BLaER1 (cell line): ENCODE measurements around the gene GPR107.

Experiments
- H3K27ac ChIP-seq: shearing (Covaris generic); formaldehyde crosslinking; 2 replicates; pipeline ENCODE4 v1.8.1; 2022
- H3K27me3 ChIP-seq: shearing (Covaris generic); formaldehyde crosslinking; 2 replicates; pipeline ENCODE4 v1.8.1; 2022
- H3K36me3 ChIP-seq: shearing (Covaris generic); formaldehyde crosslinking; 2 replicates; pipeline ENCODE4 v1.8.1; 2022
- H3K4me1 ChIP-seq: shearing (Covaris generic); formaldehyde crosslinking; 2 replicates; pipeline ENCODE4 v1.8.1; 2022
- H3K4me2 ChIP-seq: shearing (Covaris generic); formaldehyde crosslinking; 2 replicates; pipeline ENCODE4 v1.8.1; 2022
- H3K4me3 ChIP-seq: shearing (Covaris generic); formaldehyde crosslinking; 2 replicates; pipeline ENCODE4 v1.8.1; 2022
- H3K9ac ChIP-seq: shearing (Covaris generic); formaldehyde crosslinking; 2 replicates; pipeline ENCODE4 v1.8.1; 2022
- H3K9me3 ChIP-seq: shearing (Covaris generic); formaldehyde crosslinking; 2 replicates; pipeline ENCODE4 v1.8.1; 2022
- H4K20me1 ChIP-seq: shearing (Covaris generic); formaldehyde crosslinking; 2 replicates; pipeline ENCODE4 v1.8.1; 2022
- Cebpa-rat ChIP-seq: shearing (Covaris generic); IDR thresholded peaks from 2 replicates; pipeline ENCODE4 v1.8.1; 2022

The GPR107 gene

GRCh38 chr9:130165579-130165978, 111.9 kb downstream of the GPR107 start:
- no peak overlapping the region for H3K27ac ChIP-seq
- no peak overlapping the region for H3K4me2 ChIP-seq
- no peaks in the 10 kb centered on the region for H3K9me3 ChIP-seq
- no peaks in the 10 kb centered on the region for H3K27me3 ChIP-seq
- no peak overlapping the region for H3K4me3 ChIP-seq
- H3K9ac ChIP-seq: no peak overlapping the region
- TF ChIP-seq Cebpa-rat: no peak
- no peaks in the 10 kb centered on the region for H4K20me1 ChIP-seq
- H3K36me3 ChIP-seq: no peaks in the 10 kb centered on the region
- H3K4me1 ChIP-seq: peaks cover 3% of the 10 kb centered on the region; the same call in 1 of the 2 replicates

- H3K27ac ChIP-seq: no peak overlapping the region
Observed at GRCh38 chr9:130166399-130166798, 112.7 kb downstream of the GPR107 start.

DNA sequence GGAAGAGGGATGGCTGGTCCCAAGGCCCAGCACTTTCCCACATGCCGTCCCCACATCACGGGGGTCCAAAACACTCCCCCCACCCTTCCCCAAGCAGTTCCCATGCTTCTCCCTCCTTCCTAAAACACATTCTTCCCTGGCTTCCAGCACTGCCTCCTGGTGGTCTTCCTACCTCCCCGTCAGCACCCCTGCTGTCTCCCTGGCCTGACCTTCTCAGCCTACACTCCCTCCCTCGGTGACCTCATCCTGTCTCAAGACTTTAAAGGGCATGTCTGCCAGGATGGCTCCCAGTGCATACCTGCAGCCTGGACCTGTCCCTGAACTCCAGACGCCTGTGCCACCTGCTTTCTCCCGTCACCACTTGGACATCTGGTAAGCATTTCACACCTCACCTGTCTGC, 114.2 kb downstream of the GPR107 start:
- H3K4me2 ChIP-seq: no peak overlapping the region
- H4K20me1 ChIP-seq: no peaks in the 10 kb centered on the region
- H3K27me3 ChIP-seq: 0 out of 2 replicates have a peak, but pooled peaks cover 3% of the 10 kb centered on the region
- H3K27ac ChIP-seq: no peak overlapping the region
- H3K9ac ChIP-seq: no peak overlapping the region
- TF ChIP-seq Cebpa-rat: no peak
- H3K4me1 ChIP-seq: peaks cover 17% of the 10 kb centered on the region
- H3K4me3 ChIP-seq: no peak overlapping the region
- H3K9me3 ChIP-seq: no peaks in the 10 kb centered on the region
- no peaks in the 10 kb centered on the region for H3K36me3 ChIP-seq

More at GRCh38 chr9:130166399-130166798, 112.7 kb downstream of the GPR107 start:
- Histone ChIP-seq H3K4me3 (no peak overlapping the region), H3K9ac (no peak overlapping the region), H4K20me1 (no peaks in the 10 kb centered on the region), H3K27me3 (no peaks in the 10 kb centered on the region), H3K9me3 (no peaks in the 10 kb centered on the region), H3K4me2 (no peak overlapping the region), H3K36me3 (no peaks in the 10 kb centered on the region), H3K4me1 (peaks cover 11% of the 10 kb centered on the region)
- TF ChIP-seq Cebpa-rat: no peak

DNA sequence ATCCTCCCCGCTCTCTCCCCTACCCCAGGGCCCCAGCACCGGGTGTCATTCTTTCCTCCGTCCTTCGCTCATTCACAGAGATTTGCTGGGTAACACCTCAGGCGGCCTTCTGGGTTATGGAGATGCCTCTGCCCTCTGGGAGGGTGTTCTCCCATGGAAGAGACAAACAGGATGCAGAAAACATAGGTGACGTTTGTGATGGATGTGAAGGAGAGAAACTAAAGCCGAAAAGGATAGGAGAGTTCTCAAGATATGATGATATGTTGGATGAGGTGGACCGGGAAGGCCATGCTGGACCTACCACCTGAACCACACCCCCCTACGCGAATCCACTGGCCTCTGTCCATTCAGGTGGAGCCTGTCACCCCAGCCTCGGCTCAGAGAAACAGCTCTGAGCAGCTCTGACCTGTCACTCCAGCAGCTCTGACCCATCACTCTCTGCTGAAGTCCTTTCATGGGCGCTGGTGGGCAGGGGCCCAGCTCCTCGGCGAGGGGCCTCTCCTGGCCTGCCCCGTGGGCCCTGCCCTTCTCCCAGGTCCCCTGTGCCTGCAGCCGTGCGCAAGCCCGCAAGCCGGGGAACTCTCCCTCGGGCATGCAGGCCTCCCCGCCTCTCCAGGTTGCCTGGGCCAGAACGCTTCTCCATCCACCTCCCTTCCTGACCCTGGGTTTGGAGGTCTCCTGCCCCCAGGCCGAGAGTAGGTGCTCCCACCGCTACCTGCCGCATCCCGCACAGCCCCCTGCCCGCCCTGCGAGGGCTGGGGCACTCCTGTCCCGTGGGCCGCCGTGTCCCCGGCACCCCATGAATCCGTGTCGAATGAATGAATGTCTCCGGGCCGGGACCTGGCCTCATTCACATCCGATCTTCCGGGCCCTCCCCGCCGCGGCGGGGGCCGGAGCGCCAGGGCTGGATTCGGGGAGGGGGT, 117.8 kb downstream of the GPR107 start:
- Histone ChIP-seq H3K9ac (peak overlapping the region; percentile 67; the same call in 1 of the 2 replicates), H3K27ac (no peak overlapping the region), H3K27me3 (0 out of 2 replicates have a peak, but pooled peaks cover 3% of the 10 kb centered on the region), H4K20me1 (peaks cover 35% of the 10 kb centered on the region), H3K4me2 (peak overlapping the region; percentile 82), H3K36me3 (peaks cover 13% of the 10 kb centered on the region; the same call in 1 of the 2 replicates), H3K4me3 (peak overlapping the region; percentile 75), H3K4me1 (peaks cover 40% of the 10 kb centered on the region), H3K9me3 (no peaks in the 10 kb centered on the region)
- no peak for TF ChIP-seq Cebpa-rat

GRCh38 chr9:130172161-130172857, 118.6 kb downstream of the GPR107 start, which contains the start of gene NCS1:
TSS of gene NCS1 (plus strand) at chr9:130172404. CDS start at chr9:130172664, 260 bp downstream.
- no peak for TF ChIP-seq Cebpa-rat
- Histone ChIP-seq H3K4me3 (peak within 1 kb of the TSS; percentile 75), H3K27ac (peak within 1 kb of the TSS; percentile 62), H3K4me2 (peak within 1 kb of the TSS; percentile 97), H3K4me1 (peaks cover 40% of the 10 kb centered on the region), H3K9ac (peak within 1 kb of the TSS; percentile 79), H4K20me1 (peaks cover 43% of the 10 kb centered on the region), H3K9me3 (no peaks in the 10 kb centered on the region), H3K36me3 (peaks cover 21% of the 10 kb centered on the region; the same call in 1 of the 2 replicates), H3K27me3 (0 out of 2 replicates have a peak, but pooled peaks cover 3% of the 10 kb centered on the region)

- Histone ChIP-seq H3K27ac (peak overlapping the region; percentile 62), H3K9ac (peak overlapping the region; percentile 79), H4K20me1 (peaks cover 50% of the 10 kb centered on the region), H3K4me2 (peak overlapping the region; percentile 97), H3K9me3 (no peaks in the 10 kb centered on the region), H3K4me1 (peaks cover 40% of the 10 kb centered on the region), H3K4me3 (peak overlapping the region; percentile 75), H3K36me3 (peaks cover 24% of the 10 kb centered on the region; the same call in 1 of the 2 replicates), H3K27me3 (0 out of 2 replicates have a peak, but pooled peaks cover 3% of the 10 kb centered on the region)
- no peak for TF ChIP-seq Cebpa-rat
Observed at GRCh38 chr9:130172858-130173665, 119.4 kb downstream of the GPR107 start.

GRCh38 chr9:130173666-130173983, 119.9 kb downstream of the GPR107 start:
- Histone ChIP-seq H3K9me3 (no peaks in the 10 kb centered on the region), H3K4me1 (peaks cover 40% of the 10 kb centered on the region), H3K9ac (peak overlapping the region; percentile 79), H3K27me3 (0 out of 2 replicates have a peak, but pooled peaks cover 3% of the 10 kb centered on the region), H3K27ac (peak overlapping the region; percentile 62; the same call in 1 of the 2 replicates), H4K20me1 (peaks cover 55% of the 10 kb centered on the region), H3K4me3 (peak overlapping the region; percentile 75), H3K4me2 (peak overlapping the region; percentile 97), H3K36me3 (peaks cover 27% of the 10 kb centered on the region; the same call in 1 of the 2 replicates)
- no peak for TF ChIP-seq Cebpa-rat

GRCh38 chr9:130174025-130174424, 120.3 kb downstream of the GPR107 start:
- Histone ChIP-seq H3K9me3 (no peaks in the 10 kb centered on the region), H3K27ac (0 out of 2 replicates have a peak overlapping the region, but pooled peaks have one; percentile 62), H3K36me3 (peaks cover 27% of the 10 kb centered on the region; the same call in 1 of the 2 replicates), H3K27me3 (0 out of 2 replicates have a peak, but pooled peaks cover 3% of the 10 kb centered on the region), H3K9ac (peak overlapping the region; percentile 79; the same call in 1 of the 2 replicates), H4K20me1 (peaks cover 57% of the 10 kb centered on the region), H3K4me3 (peak overlapping the region; percentile 75), H3K4me2 (peak overlapping the region; percentile 97), H3K4me1 (peaks cover 40% of the 10 kb centered on the region)
- no peak for TF ChIP-seq Cebpa-rat

- Histone ChIP-seq H3K4me1 (peaks cover 40% of the 10 kb centered on the region), H3K4me3 (no peak overlapping the region), H4K20me1 (peaks cover 66% of the 10 kb centered on the region), H3K36me3 (peaks cover 30% of the 10 kb centered on the region; the same call in 1 of the 2 replicates), H3K9ac (no peak overlapping the region), H3K27ac (no peak overlapping the region), H3K9me3 (no peaks in the 10 kb centered on the region), H3K4me2 (no peak overlapping the region), H3K27me3 (0 out of 2 replicates have a peak, but pooled peaks cover 3% of the 10 kb centered on the region)
- TF ChIP-seq Cebpa-rat: no peak
Observed at GRCh38 chr9:130174920-130175321, 121.2 kb downstream of the GPR107 start.
